IMR-90 (cell line): ENCODE measurements around the gene PRKN. TPM values are rescaled to one million over a fixed set of nuclear protein-coding genes. Genes with fewer than 3 reads are reported as not detected.

Source experiments
- ATAC-seq: fragments of 200-7000 bp; cut with Tn5 transposase; 2 replicates; pipeline ENCODE4 v1.9.1; 2020; ENCODE audit warnings: low read depth, mild to moderate bottlenecking, moderate library complexity
- BruUV-seq: library from RNA; stranded (reverse); fragments of 400-500 nt; replicated peaks from 2 replicates; lab custom pipeline; 2021; lab: Mats Ljungman, UMichigan
- CTCF ChIA-PET: fragments of 300-600 bp; formaldehyde crosslinking; extraction: SDS; loops from one replicate; lab custom pipeline; 2021; ENCODE audit warnings: antibody characterized with exemption; lab: Yijun Ruan, JAX
- POLR2A ChIA-PET: fragments of 300-600 bp; sonication (Branson Sonifier 250); formaldehyde crosslinking; loops from one replicate; lab custom pipeline; 2022; ENCODE audit warnings: antibody characterized with exemption; ENCODE audit not compliant: unreplicated experiment; lab: Charles Lee
- DNase-seq: peaks from one replicate; pipeline ENCODE4 v3.0.0; 2013
- H2AFZ ChIP-seq: replicated peaks from 2 replicates; pipeline ENCODE3; 2013; ENCODE audit warnings: low read length, mild to moderate bottlenecking; ENCODE audit not compliant: poor library complexity
- H2AK5ac ChIP-seq: 2 replicates; pipeline ENCODE4 v1.6.1; 2013; ENCODE audit warnings: low read depth, low read length, inconsistent platforms
- H2AK9ac ChIP-seq: replicated peaks from 2 replicates; pipeline ENCODE3; 2013; ENCODE audit warnings: mild to moderate bottlenecking, low read depth, low read length, moderate library complexity; ENCODE audit not compliant: poor library complexity
- H2BK120ac ChIP-seq: 2 replicates; pipeline ENCODE4 v1.6.1; 2013; ENCODE audit warnings: low read depth, low read length, inconsistent platforms
- H2BK15ac ChIP-seq: 3 replicates; pipeline ENCODE4 v1.6.1; 2013; ENCODE audit warnings: low read depth, low read length, inconsistent platforms
- H2BK20ac ChIP-seq: 2 replicates; pipeline ENCODE4 v1.6.1; 2013; ENCODE audit warnings: low read depth, mild to moderate bottlenecking, inconsistent platforms, low read length, moderate library complexity
- H2BK5ac ChIP-seq: 2 replicates; pipeline ENCODE4 v1.6.1; 2013; ENCODE audit warnings: mild to moderate bottlenecking, low read depth, low read length, inconsistent platforms; ENCODE audit not compliant: poor library complexity, severe bottlenecking
- H3K14ac ChIP-seq: replicated peaks from 2 replicates; pipeline ENCODE4 v1.6.1; 2013; ENCODE audit warnings: low read depth, low read length, inconsistent platforms
- H3K18ac ChIP-seq: 2 replicates; pipeline ENCODE4 v1.6.1; 2013; ENCODE audit warnings: low read depth, low read length, control low read depth
- H3K23ac ChIP-seq: 2 replicates; pipeline ENCODE4 v1.6.1; 2013; ENCODE audit warnings: low read depth, low read length, inconsistent platforms
- H3K27ac ChIP-seq: 2 replicates; pipeline ENCODE4 v1.5.1; 2013; ENCODE audit warnings: mild to moderate bottlenecking, control low read depth, low read length; ENCODE audit not compliant: insufficient read depth
- H3K27me3 ChIP-seq: 2 replicates; pipeline ENCODE4 v1.6.1; 2013; ENCODE audit warnings: low read length; ENCODE audit not compliant: control insufficient read depth, insufficient read depth
- H3K36me3 ChIP-seq: 2 replicates; pipeline ENCODE4 v1.6.1; 2013; ENCODE audit warnings: low read length, mixed read lengths; ENCODE audit not compliant: control insufficient read depth, insufficient read depth
- H3K4ac ChIP-seq: 2 replicates; pipeline ENCODE4 v1.6.1; 2013; ENCODE audit warnings: low read depth, low read length, inconsistent platforms
- H3K4me1 ChIP-seq: 2 replicates; pipeline ENCODE4 v1.6.1; 2013; ENCODE audit warnings: low read length, mixed read lengths; ENCODE audit not compliant: control insufficient read depth, insufficient read depth
- H3K4me2 ChIP-seq: 2 replicates; pipeline ENCODE4 v1.6.1; 2013; ENCODE audit warnings: low read depth, mild to moderate bottlenecking, control low read depth, low read length, moderate library complexity
- H3K4me3 ChIP-seq: 2 replicates; pipeline ENCODE4 v1.5.1; 2013; ENCODE audit warnings: low read depth, mild to moderate bottlenecking, control low read depth, low read length, moderate library complexity; ENCODE audit not compliant: insufficient read depth
- H3K56ac ChIP-seq: 2 replicates; pipeline ENCODE4 v1.6.1; 2013; ENCODE audit warnings: low read length, inconsistent platforms; ENCODE audit not compliant: insufficient read depth; ENCODE audit errors: extremely low read depth
- H3K79me1 ChIP-seq, 2 experiments: 2 replicates each; pipeline ENCODE4 v1.6.1; 2013; ENCODE audit warnings: low read length in 2 of 2, inconsistent platforms in 1 of 2, low read depth in 1 of 2
- H3K9ac ChIP-seq: 2 replicates; pipeline ENCODE4 v1.6.1; 2013; ENCODE audit warnings: low read depth, low read length, control low read depth
- H3K9me1 ChIP-seq: 2 replicates; pipeline ENCODE4 v1.6.1; 2013; ENCODE audit warnings: low read length, inconsistent platforms; ENCODE audit not compliant: insufficient read depth
- H3K9me3 ChIP-seq: 2 replicates; pipeline ENCODE4 v1.6.1; 2013; ENCODE audit warnings: low read length; ENCODE audit not compliant: control insufficient read depth, insufficient read depth
- H4K20me1 ChIP-seq: 2 replicates; pipeline ENCODE4 v1.6.1; 2013; ENCODE audit warnings: low read length, inconsistent platforms; ENCODE audit not compliant: insufficient read depth
- H4K5ac ChIP-seq: 2 replicates; pipeline ENCODE4 v1.6.1; 2013; ENCODE audit warnings: mild to moderate bottlenecking, low read depth, low read length, control low read depth
- H4K8ac ChIP-seq, 2 experiments: 2 replicates each; pipeline ENCODE4 v1.6.1; 2013; ENCODE audit warnings: low read depth in 2 of 2, low read length in 2 of 2, control low read depth in 1 of 2, inconsistent platforms in 1 of 2
- H4K91ac ChIP-seq: 2 replicates; pipeline ENCODE4 v1.6.1; 2013; ENCODE audit warnings: low read depth, low read length, inconsistent platforms; ENCODE audit not compliant: insufficient read depth
- BHLHE40 ChIP-seq: fragments of 150-350 bp; IDR thresholded peaks from 2 replicates; pipeline ENCODE4 v1.6.1; 2016; ENCODE audit warnings: mild to moderate bottlenecking, low read depth, low read length
- CHD1 ChIP-seq: IDR thresholded peaks from 2 replicates; pipeline ENCODE4 v1.6.1; 2012; ENCODE audit warnings: low read depth, low read length, improper control_type of control experiment
- ELK1 ChIP-seq: fragments of 150-350 bp; IDR thresholded peaks from 2 replicates; pipeline ENCODE4 v1.6.1; 2016; ENCODE audit warnings: low read depth, mild to moderate bottlenecking, low read length, moderate library complexity, borderline replicate concordance
- FOS ChIP-seq: fragments of 150-350 bp; IDR thresholded peaks from 2 replicates; pipeline ENCODE4 v1.6.1; 2016; ENCODE audit warnings: low read depth, low read length
- MAZ ChIP-seq: IDR thresholded peaks from 2 replicates; pipeline ENCODE4 v1.6.1; 2012; ENCODE audit warnings: low read depth, mild to moderate bottlenecking, low read length, improper control_type of control experiment, moderate library complexity, borderline replicate concordance
- NFE2L2 ChIP-seq: fragments of 150-350 bp; IDR thresholded peaks from 2 replicates; pipeline ENCODE4 v1.6.1; 2016; ENCODE audit warnings: low read depth, mild to moderate bottlenecking, low read length
- POLR2A ChIP-seq: IDR thresholded peaks from 2 replicates; pipeline ENCODE4 v1.6.1; 2012; ENCODE audit warnings: mild to moderate bottlenecking, low read depth, low read length
- RAD21 ChIP-seq: IDR thresholded peaks from 2 replicates; pipeline ENCODE4 v1.6.1; 2012; ENCODE audit warnings: low read length, improper control_type of control experiment
- RCOR1 ChIP-seq: IDR thresholded peaks from 2 replicates; pipeline ENCODE4 v1.6.1; 2012; ENCODE audit warnings: mild to moderate bottlenecking, low read length, improper control_type of control experiment; ENCODE audit not compliant: insufficient replicate concordance
- RFX5 ChIP-seq: IDR thresholded peaks from 2 replicates; pipeline ENCODE4 v1.8.0; 2012; ENCODE audit warnings: low read depth, mild to moderate bottlenecking, low read length, moderate library complexity
- SMC3 ChIP-seq: fragments of 150-350 bp; IDR thresholded peaks from 2 replicates; pipeline ENCODE4 v1.6.1; 2016; ENCODE audit warnings: low read depth, mild to moderate bottlenecking, antibody characterized with exemption, low read length, moderate library complexity
- USF2 ChIP-seq: fragments of 150-350 bp; IDR thresholded peaks from 2 replicates; pipeline ENCODE4 v1.6.1; 2017; ENCODE audit warnings: mild to moderate bottlenecking, antibody characterized with exemption, low read length, low read depth
- WGBS, 2 experiments: methylation state at CpG; one replicate each; pipeline versions ENCODE4 v1.1.5 to v1.1.7; 2013; ENCODE audit warnings: missing lambda C conversion rate in 2 of 2; ENCODE audit not compliant: insufficient read length in 1 of 2; ENCODE audit errors: extremely low coverage in 2 of 2; 5-methylcytosine and 5-hydroxymethylcytosine counted together
- dilution Hi-C: fragments of 300-500 bp; cut with HindIII; formaldehyde crosslinking; loops from one replicate; pipeline ENCODE4 v1.14.3; 2018; ENCODE audit warnings: low sequenced_read_pairs; ENCODE audit not compliant: unreplicated experiment
- in situ Hi-C: fragments of 300-500 bp; cut with MboI; formaldehyde crosslinking; loops from 3 replicates; pipeline ENCODE4 v1.14.3; 2019; ENCODE audit warnings: low sequenced_read_pairs, inconsistent platforms, mixed read lengths
- intact Hi-C: fragments of 100-400 bp; cut with micrococcal nuclease; formaldehyde crosslinking; loops from 2 replicates; pipeline ENCODE4 v1.10.0; 2022
- polyA plus RNA-seq, 3 experiments: library from polyadenylated mRNA; depleted of rRNA; stranded (reverse); fragments of >200 nt; gene quantifications; 2 replicates each; pipeline ENCODE4 v1.2.3, GENCODE V29; 2012; ENCODE audit warnings: low replicate concordance in 1 of 3
- total RNA-seq: library from RNA; depleted of rRNA; stranded (reverse); fragments of >200 nt; gene quantifications from 2 replicates; pipeline ENCODE4 v1.2.3, GENCODE V29; 2012
- TF ChIP-seq, protein P1 (sequence below): conservative IDR thresholded peaks from 2 replicates; pipeline ENCODE4 v1.5.1; 2012; ENCODE audit warnings: mild to moderate bottlenecking, low read depth, low read length, improper control_type of control experiment

Gene PRKN
- total and polyA plus RNA-seq, 2 of the 4 experiments (the other 2 are of a cell fraction) = 0.15 to 0.18 TPM

GRCh38 chr6:162438980-162439379 lies 288.6 kb downstream of the PRKN start:
- no peak overlapping the region for H3K18ac ChIP-seq
- no peaks in the 10 kb centered on the region for H3K36me3 ChIP-seq
- CTCF ChIA-PET = no interaction called here
- no peak overlapping the region for H3K4me2 ChIP-seq
- no peak overlapping the region for H2AK9ac ChIP-seq
- H3K9me1 ChIP-seq = no peaks in the 10 kb centered on the region
- H3K79me1 ChIP-seq = no peaks in the 10 kb centered on the region
- no peak overlapping the region for H3K27ac ChIP-seq
- no peak overlapping the region for H2BK120ac ChIP-seq
- in situ Hi-C loops (no loop called here), dilution Hi-C loops (no loop called here), intact Hi-C loops (no loop called here)
- no peaks in the 10 kb centered on the region for H3K27me3 ChIP-seq
- H2AK5ac ChIP-seq = no peak overlapping the region
- WGBS, 2 experiments = no CpG with 5 or more reads among the region's 2 CpGs
- BruUV-seq = no TSS peak
- H3K56ac ChIP-seq = no peak overlapping the region
- H4K20me1 ChIP-seq = no peaks in the 10 kb centered on the region
- H3K4ac ChIP-seq = no peak overlapping the region
- POLR2A ChIA-PET = no interaction called here
- no peak overlapping the region for H2BK20ac ChIP-seq
- peaks cover 11% of the 10 kb centered on the region for H3K9me3 ChIP-seq
- DNase-seq (no peak), ATAC-seq (no peak)
- H4K8ac ChIP-seq = no peak overlapping the region
- TF ChIP-seq NFE2L2 = no peak
- TF ChIP-seq, protein P1, sequence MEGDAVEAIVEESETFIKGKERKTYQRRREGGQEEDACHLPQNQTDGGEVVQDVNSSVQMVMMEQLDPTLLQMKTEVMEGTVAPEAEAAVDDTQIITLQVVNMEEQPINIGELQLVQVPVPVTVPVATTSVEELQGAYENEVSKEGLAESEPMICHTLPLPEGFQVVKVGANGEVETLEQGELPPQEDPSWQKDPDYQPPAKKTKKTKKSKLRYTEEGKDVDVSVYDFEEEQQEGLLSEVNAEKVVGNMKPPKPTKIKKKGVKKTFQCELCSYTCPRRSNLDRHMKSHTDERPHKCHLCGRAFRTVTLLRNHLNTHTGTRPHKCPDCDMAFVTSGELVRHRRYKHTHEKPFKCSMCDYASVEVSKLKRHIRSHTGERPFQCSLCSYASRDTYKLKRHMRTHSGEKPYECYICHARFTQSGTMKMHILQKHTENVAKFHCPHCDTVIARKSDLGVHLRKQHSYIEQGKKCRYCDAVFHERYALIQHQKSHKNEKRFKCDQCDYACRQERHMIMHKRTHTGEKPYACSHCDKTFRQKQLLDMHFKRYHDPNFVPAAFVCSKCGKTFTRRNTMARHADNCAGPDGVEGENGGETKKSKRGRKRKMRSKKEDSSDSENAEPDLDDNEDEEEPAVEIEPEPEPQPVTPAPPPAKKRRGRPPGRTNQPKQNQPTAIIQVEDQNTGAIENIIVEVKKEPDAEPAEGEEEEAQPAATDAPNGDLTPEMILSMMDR = no peak
- TF ChIP-seq POLR2A = no peak
- no peak for TF ChIP-seq USF2
- TF ChIP-seq CHD1 = no peak
- TF ChIP-seq RFX5 = no peak
- no peak for TF ChIP-seq RAD21
- TF ChIP-seq FOS = no peak
- TF ChIP-seq RCOR1 = no peak
- no peak for TF ChIP-seq SMC3
- no peak for TF ChIP-seq ELK1
- no peak for TF ChIP-seq BHLHE40
- no peak for TF ChIP-seq MAZ
- no peak overlapping the region for H4K5ac ChIP-seq
- no peak overlapping the region for H2BK15ac ChIP-seq
- no peak overlapping the region for H2BK5ac ChIP-seq
- H3K4me1 ChIP-seq = no peaks in the 10 kb centered on the region
- no peak overlapping the region for H3K9ac ChIP-seq
- H2AFZ ChIP-seq = no peak overlapping the region
- H3K23ac ChIP-seq = no peak overlapping the region
- H3K14ac ChIP-seq = no peak overlapping the region
- no peak overlapping the region for H4K91ac ChIP-seq
- H3K4me3 ChIP-seq = no peak overlapping the region
